ENCODE measurements around the gene RFX4. TPM values are rescaled to one million over a fixed set of nuclear protein-coding genes. Genes with fewer than 3 reads are reported as not detected.
A peak's percentile ranks its signal among the peaks of the same experiment; 100 is the strongest.

RFX4 gene
- total and polyA plus RNA-seq, 2 of the 8 experiments (the other 6 are each of a cell fraction or from before 2014, with no cell fraction given): 0.06 TPM; not detected in 1

- Histone ChIP-seq H3K18ac (ENCODE audit: extremely low read depth, low read length) (no peak overlapping the region), H3K14ac (ENCODE audit: insufficient read length) (no peak overlapping the region), H2BK5ac (ENCODE audit: low read depth, low read length) (no peak overlapping the region), H4K20me1 (replicated peaks in 1 of 2; ENCODE audit: control insufficient read depth in 1 of 2, insufficient read depth in 2 of 2, low read length in 2 of 2) (no peaks in the 10 kb centered on the region), H2BK20ac (ENCODE audit: low read length) (no peak overlapping the region), H3K27me3 (replicated peaks in 1 of 4; ENCODE audit: control insufficient read depth in 3 of 4, extremely low read depth in 1 of 4, insufficient read depth in 3 of 4, low read length in 3 of 4) (no peaks in the 10 kb centered on the region), H3K9ac (replicated peaks in 1 of 4; ENCODE audit: extremely low read depth in 1 of 4, low read depth in 3 of 4, low read length in 3 of 4) (no peak overlapping the region), H3K79me1 (ENCODE audit: low read depth, low read length) (no peaks in the 10 kb centered on the region), H4K8ac (ENCODE audit: extremely low read depth, insufficient read depth, low read length) (no peak overlapping the region), H3K23me2 (ENCODE audit: low read depth, low read length) (no peaks in the 10 kb centered on the region), H3K4me2 (ENCODE audit: insufficient read depth in 1 of 2, low read depth in 2 of 2, low read length in 2 of 2) (no peak overlapping the region), H3K4me1 (replicated peaks in 1 of 4; ENCODE audit: control insufficient read depth in 3 of 4, insufficient read depth in 4 of 4, low read length in 3 of 4) (peaks cover 0 to 14% (median 12%) of the 10 kb centered on the region in 4 experiments; a peak in 5 of 7 replicates), H3K79me2 (ENCODE audit: control insufficient read depth in 1 of 2, insufficient read depth in 2 of 2, low read length in 2 of 2) (no peaks in the 10 kb centered on the region), H4K5ac (ENCODE audit: insufficient read length, low read depth, low read length) (no peak overlapping the region), H3K36me3 (ENCODE audit: control insufficient read depth in 2 of 4, insufficient read depth in 4 of 4, low read length in 3 of 4) (no peaks in the 10 kb centered on the region), H3K4me3 (ENCODE audit: extremely low read depth in 1 of 4, insufficient read depth in 2 of 4, low read depth in 3 of 4, low read length in 4 of 4) (no peak overlapping the region), H3K27ac (ENCODE audit: low read depth, low read length) (no peak overlapping the region), H2AK5ac (ENCODE audit: low read depth, low read length) (no peak overlapping the region), H4K91ac (replicated peaks; ENCODE audit: insufficient read length, low read length) (no peak overlapping the region), H2BK15ac (ENCODE audit: low read length) (no peak overlapping the region), H2BK12ac (ENCODE audit: low read depth, low read length) (no peak overlapping the region), H2BK120ac (replicated peaks; ENCODE audit: low read depth, low read length) (no peak overlapping the region), H3K23ac (ENCODE audit: insufficient read length) (no peak overlapping the region), H3K4ac (replicated peaks; ENCODE audit: insufficient read length, low read depth, low read length) (no peak overlapping the region), H2AFZ (ENCODE audit: low read length) (peak overlapping the region; percentile 31; the same call in 1 of the 2 replicates), H3K56ac (replicated peaks; ENCODE audit: insufficient read length, low read depth, low read length) (no peak overlapping the region), H3K9me3 (ENCODE audit: insufficient read depth in 2 of 2, low read depth in 1 of 2, low read length in 1 of 2) (no peaks in the 10 kb centered on the region)
- FAIRE-seq (peak; percentile 72), DNase-seq (ENCODE audit: low read depth in 1 of 2, low spot score in 2 of 2) (no peak)
- POLR2A ChIA-PET (ENCODE audit: partially characterized antibody): interaction anchor here (0.6 kb wide), 1 partner anchor 17 kb away, joined by 3 read pairs; no protein-coding TSS in a partner anchor
- WGBS, 2 experiments (ENCODE audit: extremely low coverage in 1 of 2, insufficient coverage in 1 of 2, insufficient read length in 1 of 2, insufficient replicate concordance in 2 of 2, low coverage in 1 of 2, low lambda C conversion rate in 2 of 2, missing lambda C conversion rate in 1 of 2): 64% methylated on average over 8 of the region's 8 CpGs; no CpG with 5 or more reads in 1 of the 2 experiments
- CTCF ChIA-PET (ENCODE audit: partially characterized antibody): interaction anchor here (1.2 to 4.1 kb wide), 2 partner anchors 10 to 22 kb away, joined by 4 to 15 read pairs; no protein-coding TSS in a partner anchor
- TF ChIP-seq MAFK (IDR thresholded peaks at IDR 0.05; ENCODE audit: low read depth, low read length) (no peak), HDAC2 (IDR thresholded peaks at IDR 0.05; ENCODE audit: borderline replicate concordance in 1 of 2, low read depth in 2 of 2, low read length in 2 of 2) (no peak), SAP30 (IDR thresholded peaks at IDR 0.05; ENCODE audit: insufficient read depth, insufficient replicate concordance, low read length) (no peak), TAF7 (optimal IDR thresholded peaks at IDR 0.05; ENCODE audit: borderline replicate concordance, low read depth, low read length) (no peak), ASH2L (IDR thresholded peaks at IDR 0.05; ENCODE audit: low read length) (no peak), SIX5 (IDR thresholded peaks at IDR 0.05; ENCODE audit: low read depth, low read length) (no peak), GTF2F1 (IDR thresholded peaks at IDR 0.05; ENCODE audit: borderline replicate concordance, low read depth, low read length) (no peak), POLR2A (IDR thresholded peaks at IDR 0.05; ENCODE audit: control extremely low read depth in 1 of 2, low read depth in 2 of 2, low read length in 2 of 2) (no peak)
These were observed 160.6 kb downstream of the RFX4 start for GRCh38 chr12:106743270-106743988.
